HepG2 (cell line): ENCODE measurements around the gene DDOST. TPM values are rescaled to one million over a fixed set of nuclear protein-coding genes. Genes with fewer than 3 reads are reported as not detected.

Source experiments
- ADNP ChIP-seq: sonication (generic); formaldehyde crosslinking; IDR thresholded peaks from 2 replicates; pipeline ENCODE4 v1.4.0; 2020; ENCODE audit warnings: missing genetic modification reagents
- ATF1 ChIP-seq: IDR thresholded peaks from 2 replicates; pipeline ENCODE4 v1.6.1; 2016; ENCODE audit warnings: mild to moderate bottlenecking, control low read depth
- CREM ChIP-seq, 2 experiments: sonication (generic) in 1 of 2; formaldehyde crosslinking in 1 of 2; IDR thresholded peaks; 2 replicates each; pipeline versions ENCODE4 v1.4.0 to v1.6.1; 2016 to 2020; ENCODE audit warnings: antibody characterized with exemption in 1 of 2, mild to moderate bottlenecking in 1 of 2, missing genetic modification reagents in 1 of 2
- FOXP1 ChIP-seq, 2 experiments: fragments of 450-650 bp in 1 of 2; IDR thresholded peaks; 2 replicates each; pipeline ENCODE4 v1.6.1; 2017 to 2018; ENCODE audit warnings: antibody characterized with exemption in 1 of 2
- HOXA5 ChIP-seq: sonication (generic); formaldehyde crosslinking; IDR thresholded peaks from 2 replicates; pipeline ENCODE4 v1.4.0; 2020; ENCODE audit warnings: missing genetic modification reagents
- KDM1A ChIP-seq: IDR thresholded peaks from 2 replicates; pipeline ENCODE4 v1.6.1; 2016; ENCODE audit warnings: missing compliant biosample characterization
- KDM5A ChIP-seq: fragments of 200-600 bp; sonication (generic); IDR thresholded peaks from 2 replicates; pipeline ENCODE4 v1.7.0; 2018; ENCODE audit warnings: antibody characterized with exemption, mild to moderate bottlenecking, low read length, borderline replicate concordance
- KDM5B ChIP-seq: sonication (generic); formaldehyde crosslinking; IDR thresholded peaks from 2 replicates; pipeline ENCODE4 v1.4.0; 2020; ENCODE audit warnings: missing genetic modification reagents, mild to moderate bottlenecking, borderline replicate concordance
- NCOA1 ChIP-seq: sonication (generic); formaldehyde crosslinking; IDR thresholded peaks from 2 replicates; pipeline ENCODE4 v1.9.0; 2021; ENCODE audit warnings: missing genetic modification reagents
- NCOA5 ChIP-seq: sonication (generic); formaldehyde crosslinking; IDR thresholded peaks from 2 replicates; pipeline ENCODE4 v1.4.0; 2020; ENCODE audit warnings: missing genetic modification reagents
- POGK ChIP-seq: sonication (generic); formaldehyde crosslinking; conservative IDR thresholded peaks from 2 replicates; pipeline ENCODE4 v1.8.0; 2022; ENCODE audit warnings: mild to moderate bottlenecking, moderate library complexity, missing genetic modification reagents
- RFX5 ChIP-seq: IDR thresholded peaks from 2 replicates; pipeline ENCODE4 v1.6.1; 2011; ENCODE audit warnings: low read depth, low read length, improper control_type of control experiment
- WIZ ChIP-seq: sonication (generic); formaldehyde crosslinking; IDR thresholded peaks from 2 replicates; pipeline ENCODE4 v1.5.1; 2020; ENCODE audit warnings: mild to moderate bottlenecking, missing genetic modification reagents
- YY1 ChIP-seq: IDR thresholded peaks from 2 replicates; pipeline ENCODE4 v1.6.1; 2011; ENCODE audit warnings: low read length, low read depth, moderate library complexity, mild to moderate bottlenecking; ENCODE audit not compliant: insufficient read depth, insufficient replicate concordance
- ZBTB37 ChIP-seq: sonication (generic); formaldehyde crosslinking; IDR thresholded peaks from 2 replicates; pipeline ENCODE4 v1.4.0; 2020; ENCODE audit warnings: mild to moderate bottlenecking, missing genetic modification reagents
- ZC3H4 ChIP-seq: sonication (generic); formaldehyde crosslinking; IDR thresholded peaks from 2 replicates; pipeline ENCODE4 v1.4.0; 2020; ENCODE audit warnings: missing genetic modification reagents, borderline replicate concordance
- ZFP91 ChIP-seq: sonication (generic); formaldehyde crosslinking; IDR thresholded peaks from 2 replicates; pipeline ENCODE4 v1.9.0; 2022; ENCODE audit warnings: missing genetic modification reagents, mild to moderate bottlenecking, borderline replicate concordance
- ZNF674 ChIP-seq: sonication (generic); formaldehyde crosslinking; IDR thresholded peaks from 2 replicates; pipeline ENCODE4 v1.5.0; 2020; ENCODE audit warnings: low read depth, mild to moderate bottlenecking, missing genetic modification reagents
- ZNF687 ChIP-seq: sonication (generic); formaldehyde crosslinking; IDR thresholded peaks from 2 replicates; pipeline ENCODE4 v1.5.1; 2020; ENCODE audit warnings: mild to moderate bottlenecking, missing genetic modification reagents, moderate library complexity
- polyA plus RNA-seq, 8 experiments: library from polyadenylated mRNA; depleted of rRNA in 3 of 8; stranded (reverse) in 7 of 8; unstranded in 1 of 8; fragments of >200 nt; fragmentation: Illumina TruSeq in 4 of 8; extraction: Trizol in 4 of 8; gene quantifications; 2 replicates each; pipeline versions ENCODE4 v1.2.1 to v1.2.3, GENCODE V29; 2011 to 2016; ENCODE audit warnings: low read depth in 4 of 8, missing spikeins in 1 of 8, mixed read lengths in 1 of 8; ENCODE audit not compliant: insufficient read depth in 1 of 8
- total RNA-seq, 5 experiments: library from RNA; depleted of rRNA; stranded (reverse); fragments of >200 nt; fragmentation: Illumina TruSeq; extraction: Trizol; gene quantifications; 2 replicates each; pipeline ENCODE4 v1.2.3, GENCODE V29; 2016; ENCODE audit warnings: low read depth in 1 of 5

Gene DDOST
- total and polyA plus RNA-seq, 2 of the 13 experiments (the other 11 are each of a cell fraction or from before 2014, with no cell fraction given) = 335 to 494 TPM

GRCh38 chr1:20696397-20697333 is 35.5 kb upstream of the DDOST start (continued):
- no peak for TF ChIP-seq ATF1 (CRISPR knock-in tag)
- peak; percentile 60; the same call in 1 of the 2 replicates for TF ChIP-seq ADNP
- TF ChIP-seq YY1 = no peak
- TF ChIP-seq HOXA5 (CRISPR knock-in tag) = 0 out of 2 replicates have a peak, but pooled peaks have one; percentile 30
- TF ChIP-seq NCOA1 = no peak
- peak; percentile 79; the same call in 1 of the 2 replicates for TF ChIP-seq ZFP91 (CRISPR knock-in tag)
- TF ChIP-seq KDM1A (CRISPR knock-in tag) = no peak
- no peak; the same call in 1 of the 2 replicates for TF ChIP-seq KDM5B (CRISPR knock-in tag)
- no peak for TF ChIP-seq FOXP1 (IDR thresholded peaks at IDR 0.05)
- TF ChIP-seq FOXP1 (CRISPR knock-in tag; IDR thresholded peaks at IDR 0.05) = no peak
- TF ChIP-seq NCOA5 (CRISPR knock-in tag) = no peak
- TF ChIP-seq KDM5A = no peak
- TF ChIP-seq ZNF674 = no peak
- TF ChIP-seq WIZ = 0 out of 2 replicates have a peak, but pooled peaks have one; percentile 24
- no peak for TF ChIP-seq RFX5
- TF ChIP-seq CREM (IDR thresholded peaks at IDR 0.05) = no peak
- TF ChIP-seq CREM (CRISPR knock-in tag; IDR thresholded peaks at IDR 0.05) = no peak
- TF ChIP-seq ZC3H4 (CRISPR knock-in tag) = no peak
- TF ChIP-seq POGK = peak; percentile 66; the same call in 1 of the 2 replicates
- peak; percentile 91 for TF ChIP-seq ZNF687
- TF ChIP-seq ZBTB37 (CRISPR knock-in tag) = no peak
